Measurements from ENCODE around the gene TUBB2A.

DNA sequence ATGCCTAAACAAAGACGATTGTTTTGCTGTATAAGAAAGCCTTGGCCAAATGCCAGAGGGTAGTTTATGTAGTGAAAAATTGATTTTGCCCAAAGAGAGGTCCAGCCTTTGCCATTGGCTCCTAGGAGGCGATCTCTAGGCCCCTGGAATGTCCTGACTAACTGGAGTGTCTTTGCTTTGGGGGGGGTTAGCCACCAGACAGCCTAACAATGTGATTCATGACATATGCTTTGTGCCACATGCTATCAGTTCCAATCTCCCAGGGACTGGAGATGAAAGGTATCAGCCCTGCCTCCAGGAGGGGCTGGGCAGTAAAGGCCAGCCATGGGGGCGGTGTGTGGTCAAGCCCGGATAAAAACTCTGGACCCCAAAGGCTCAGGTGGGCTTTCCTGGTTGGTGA is 32.7 kb upstream of the TUBB2A start:
- TF ChIP-seq, protein P1, sequence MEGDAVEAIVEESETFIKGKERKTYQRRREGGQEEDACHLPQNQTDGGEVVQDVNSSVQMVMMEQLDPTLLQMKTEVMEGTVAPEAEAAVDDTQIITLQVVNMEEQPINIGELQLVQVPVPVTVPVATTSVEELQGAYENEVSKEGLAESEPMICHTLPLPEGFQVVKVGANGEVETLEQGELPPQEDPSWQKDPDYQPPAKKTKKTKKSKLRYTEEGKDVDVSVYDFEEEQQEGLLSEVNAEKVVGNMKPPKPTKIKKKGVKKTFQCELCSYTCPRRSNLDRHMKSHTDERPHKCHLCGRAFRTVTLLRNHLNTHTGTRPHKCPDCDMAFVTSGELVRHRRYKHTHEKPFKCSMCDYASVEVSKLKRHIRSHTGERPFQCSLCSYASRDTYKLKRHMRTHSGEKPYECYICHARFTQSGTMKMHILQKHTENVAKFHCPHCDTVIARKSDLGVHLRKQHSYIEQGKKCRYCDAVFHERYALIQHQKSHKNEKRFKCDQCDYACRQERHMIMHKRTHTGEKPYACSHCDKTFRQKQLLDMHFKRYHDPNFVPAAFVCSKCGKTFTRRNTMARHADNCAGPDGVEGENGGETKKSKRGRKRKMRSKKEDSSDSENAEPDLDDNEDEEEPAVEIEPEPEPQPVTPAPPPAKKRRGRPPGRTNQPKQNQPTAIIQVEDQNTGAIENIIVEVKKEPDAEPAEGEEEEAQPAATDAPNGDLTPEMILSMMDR (IDR thresholded peaks at IDR 0.05), result no peak
- TF ChIP-seq POLR2A (IDR thresholded peaks at IDR 0.05), result no peak

Data from tibial nerve (tissue), 3 donors.